HG03139 (cell line): Measurements from ENCODE around the gene NDUFS6.
A peak's percentile ranks its signal among the peaks of the same experiment; 100 is the strongest.
"Not testable (repeated sequence)": the region's sequence is repeated elsewhere in the genome, so short reads cannot be mapped to it uniquely, and the experiment has no call there.

Source experiments
- ATAC-seq: cut with Tn5 transposase; IDR thresholded peaks from one replicate; pipeline ENCODE4 v1.9.1; 2021; ENCODE audit not compliant: unreplicated experiment

Gene NDUFS6

GRCh38 chr5:1781726-1782384 lies 19.4 kb upstream of the NDUFS6 start:
- ATAC-seq, result no peak

DNA sequence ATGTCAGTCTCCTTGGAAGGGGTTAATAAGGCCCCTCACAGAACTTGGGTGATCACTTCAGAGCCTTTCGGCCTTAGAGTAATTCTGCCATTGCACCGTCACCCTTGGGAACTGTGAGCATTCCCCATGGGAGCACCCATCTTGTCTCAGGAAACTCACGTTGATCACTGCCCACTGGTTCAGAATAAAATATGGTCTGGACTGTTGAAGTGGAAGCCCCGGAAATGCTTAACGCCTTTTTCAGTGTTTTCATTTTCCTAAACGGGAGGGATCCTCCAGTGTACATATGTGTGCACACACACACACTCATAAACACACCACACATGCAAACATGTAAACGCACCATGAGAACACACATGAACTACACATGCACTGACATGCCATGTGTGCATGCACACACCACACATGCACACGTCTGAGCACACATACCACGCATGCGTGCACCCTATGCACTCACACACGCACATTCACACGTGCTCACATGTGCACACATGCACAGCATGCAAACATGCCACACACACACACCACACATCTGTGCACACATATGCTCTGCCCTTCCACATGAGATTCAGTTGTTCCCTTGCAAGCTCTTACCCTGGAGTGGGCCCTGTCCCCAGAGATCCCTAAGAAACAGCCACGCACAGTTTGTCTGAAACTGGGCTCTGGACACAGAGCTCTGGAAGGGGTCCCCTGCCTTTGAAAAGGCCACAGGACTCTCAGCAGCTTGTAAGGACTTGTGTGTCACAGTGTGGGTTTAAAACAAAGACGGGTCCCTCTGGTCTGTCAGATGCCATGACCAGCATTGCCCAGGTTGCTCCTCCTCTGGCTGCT lies 18.6 kb upstream of the NDUFS6 start:
- ATAC-seq, result peak; percentile 5

DNA sequence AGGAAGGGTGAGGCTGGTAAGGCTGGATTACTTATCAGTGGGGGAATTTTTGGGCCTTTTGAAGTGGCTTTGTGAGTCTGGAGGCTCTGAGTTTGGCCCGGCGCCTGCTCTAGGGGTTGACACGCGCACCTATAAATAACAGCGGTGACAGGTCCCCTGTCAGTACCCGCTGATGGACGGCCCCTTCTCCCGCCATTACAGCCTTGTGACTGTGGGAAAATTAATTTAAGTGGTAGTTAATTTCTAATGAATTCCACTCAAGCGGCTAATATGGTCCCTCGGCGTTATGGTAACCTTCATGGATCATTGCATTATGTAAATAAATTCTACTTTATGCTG lies 18.0 kb upstream of the NDUFS6 start:
- peak; percentile 76 for ATAC-seq

GRCh38 chr5:1784197-1785050 lies 16.8 kb upstream of the NDUFS6 start:
- ATAC-seq, result no peak

DNA sequence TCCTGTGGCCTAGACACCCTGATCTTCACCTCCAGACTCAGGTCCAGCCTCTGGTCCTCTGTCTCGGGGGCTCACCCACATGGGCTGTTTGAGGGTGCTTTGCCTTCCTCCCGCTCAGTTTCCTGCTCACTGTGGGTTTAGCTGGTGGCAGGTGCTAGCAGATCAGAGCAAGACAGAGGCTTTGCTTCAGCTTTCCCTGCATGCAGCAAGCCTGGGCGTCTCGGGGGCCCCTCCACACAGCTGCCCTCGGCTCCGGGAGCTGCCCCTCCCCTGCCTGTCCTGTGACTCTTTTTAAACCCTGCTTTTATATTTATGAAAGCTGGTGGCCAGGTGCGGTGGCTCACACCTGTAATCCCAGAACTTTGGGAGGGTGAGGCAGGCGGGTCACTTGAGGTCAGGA lies 16.1 kb upstream of the NDUFS6 start:
- ATAC-seq, result no peak

GRCh38 chr5:1785984-1786383 lies 15.2 kb upstream of the NDUFS6 start:
- ATAC-seq, result no peak

- no peak for ATAC-seq
Measured at GRCh38 chr5:1786621-1787471, 14.4 kb upstream of the NDUFS6 start.

DNA sequence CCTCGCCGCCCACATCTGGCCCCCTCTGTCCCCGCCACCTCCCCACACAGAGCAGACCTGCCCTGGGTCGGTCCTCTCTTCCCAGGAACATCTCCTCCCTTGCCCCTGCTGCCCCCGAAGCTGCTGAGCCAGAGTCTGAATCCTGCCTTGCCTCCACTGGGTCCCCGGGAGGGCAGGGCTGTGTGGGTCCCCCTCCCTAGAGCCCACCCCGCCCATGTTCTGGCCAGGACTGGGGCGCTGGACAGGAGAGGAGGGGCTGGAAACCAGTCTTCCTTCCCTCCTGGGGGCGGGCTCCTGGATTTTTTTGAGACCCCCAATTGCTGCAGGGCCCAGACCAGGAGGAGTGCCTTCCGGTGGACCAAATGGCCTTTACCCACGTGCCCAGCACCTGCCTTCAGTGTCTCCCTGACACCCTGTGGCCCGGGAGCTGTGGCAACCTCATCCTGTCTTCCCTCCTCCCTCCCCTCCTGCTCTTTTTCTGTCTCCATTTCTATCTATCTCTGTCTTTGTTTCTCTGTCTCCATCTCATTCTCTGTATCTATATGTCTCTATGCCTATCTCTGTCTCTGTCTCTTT lies 13.6 kb upstream of the NDUFS6 start:
- ATAC-seq, result no peak

DNA sequence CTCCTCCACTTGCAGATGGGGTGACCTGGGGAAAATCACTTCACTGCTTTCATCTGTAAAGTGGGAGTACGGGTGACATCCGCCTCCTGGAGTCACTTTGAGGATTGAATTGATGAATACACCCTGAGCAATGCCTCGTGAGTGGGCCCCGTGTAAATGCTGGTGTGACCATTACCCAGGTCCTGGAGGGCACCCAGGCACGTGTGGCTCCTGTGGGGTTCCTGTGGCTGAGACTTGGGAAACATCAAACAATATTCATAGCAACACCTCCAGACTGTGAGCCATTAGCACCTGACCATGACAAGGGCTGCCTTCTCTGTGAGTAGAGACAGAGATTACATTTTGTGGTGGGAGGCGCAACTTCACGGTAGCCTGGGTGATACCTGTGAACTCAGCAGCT lies 13.0 kb upstream of the NDUFS6 start:
- no peak for ATAC-seq

DNA sequence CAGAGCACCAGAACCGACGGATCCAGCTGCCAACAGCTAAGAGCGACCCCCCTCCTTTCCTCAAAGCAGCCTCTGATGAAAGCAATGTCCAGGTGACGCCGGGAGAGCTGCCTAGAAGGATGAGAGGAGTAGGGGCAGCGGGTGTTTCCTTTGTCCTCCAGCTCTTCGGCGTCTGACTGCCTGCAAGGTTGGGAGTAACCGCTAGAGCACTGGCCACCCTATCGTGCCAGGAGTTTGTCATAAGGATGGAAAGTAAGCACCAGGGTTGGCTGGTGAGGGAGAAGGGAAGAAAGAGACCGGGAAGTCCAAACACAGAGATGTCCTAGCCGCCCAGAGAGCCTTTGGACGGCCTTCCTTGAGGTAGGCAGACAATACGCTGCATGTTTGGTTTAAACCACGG lies 12.4 kb upstream of the NDUFS6 start:
- ATAC-seq, result no peak

DNA sequence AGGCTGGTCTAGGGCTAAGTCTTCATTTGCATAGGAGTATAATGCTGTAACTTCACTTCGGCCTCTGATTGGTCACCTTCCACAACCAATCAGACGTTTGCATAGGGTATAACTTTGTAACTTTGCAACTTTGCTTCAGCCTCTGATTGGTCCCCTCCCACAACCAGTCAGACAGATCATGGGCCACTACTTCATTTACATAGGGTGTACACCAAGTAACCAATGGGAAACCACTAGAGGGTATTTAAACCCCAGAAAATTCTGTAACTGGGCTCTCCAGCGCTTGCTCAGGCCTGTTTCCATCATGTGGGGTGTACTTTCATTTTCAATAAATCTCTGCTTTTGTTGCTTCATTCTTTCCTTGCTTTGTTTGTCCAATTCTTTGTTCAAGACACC lies 11.8 kb upstream of the NDUFS6 start:
- not testable (repeated sequence) for ATAC-seq

GRCh38 chr5:1789834-1790471 lies 11.3 kb upstream of the NDUFS6 start:
- ATAC-seq, result no peak

DNA sequence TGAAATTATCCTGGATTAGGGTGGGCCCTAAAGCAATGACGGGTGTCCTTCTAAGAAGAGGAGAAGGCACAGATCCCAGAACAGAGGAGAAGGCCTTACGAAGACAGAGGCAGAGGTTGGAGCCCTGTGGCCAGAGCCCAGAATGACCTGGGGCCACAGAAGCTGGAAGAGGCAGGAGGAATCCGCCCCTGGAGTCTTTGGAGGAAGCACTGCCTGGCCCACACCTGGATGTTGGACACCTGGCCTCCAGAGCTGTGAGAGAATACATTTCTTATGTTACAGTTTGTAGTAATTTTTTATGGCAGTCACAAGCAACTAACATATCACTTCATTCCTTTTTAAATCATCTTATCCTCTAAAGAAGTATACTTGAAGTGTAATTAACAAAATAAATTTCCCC lies 10.0 kb upstream of the NDUFS6 start:
- ATAC-seq, result no peak

GRCh38 chr5:1792842-1793266 lies 8.4 kb upstream of the NDUFS6 start:
- ATAC-seq, result peak; percentile 94

GRCh38 chr5:1793301-1793740 lies 7.9 kb upstream of the NDUFS6 start:
- ATAC-seq, result no peak

GRCh38 chr5:1793966-1794900 lies 7.0 kb upstream of the NDUFS6 start:
- no peak for ATAC-seq

- ATAC-seq, result no peak
Measured at GRCh38 chr5:1794901-1795290, 6.3 kb upstream of the NDUFS6 start.

- no peak for ATAC-seq
Measured at GRCh38 chr5:1795506-1795905, 5.7 kb upstream of the NDUFS6 start.

GRCh38 chr5:1795931-1796330 lies 5.3 kb upstream of the NDUFS6 start:
- no peak for ATAC-seq
